Uterus (tissue), 4 donors: ENCODE measurements around the gene COX4I1. TPM values are rescaled to one million over a fixed set of nuclear protein-coding genes. Genes with fewer than 3 reads are reported as not detected.
A peak's percentile ranks its signal among the peaks of the same experiment; 100 is the strongest.
"Not testable (repeated sequence)": the region's sequence is repeated elsewhere in the genome, so short reads cannot be mapped to it uniquely, and the experiment has no call there.

ENCODE experiments used
- DNase-seq, 2 donors: peaks; one replicate each; pipeline ENCODE4 v3.0.0-alpha.2; 2019 to 2020
- H3K27ac ChIP-seq, 2 donors: fragments of 200-600 bp; sonication (generic); 1 replicate in 1 of 2; 2 replicates in 1 of 2; pipeline ENCODE4 v1.5.1; 2016 to 2018
- H3K27me3 ChIP-seq, 2 donors: fragments of 200-600 bp; sonication (generic); one replicate each; pipeline ENCODE4 v1.5.1; 2018 to 2019; ENCODE audit warnings: control low read depth in 1 of 2
- H3K36me3 ChIP-seq, 2 donors: fragments of 200-600 bp; sonication (generic); one replicate each; pipeline ENCODE4 v1.5.1; 2019; ENCODE audit warnings: control low read depth in 1 of 2
- H3K4me1 ChIP-seq, 2 donors: fragments of 200-600 bp; sonication (generic); one replicate each; pipeline ENCODE4 v1.5.1; 2018 to 2019; ENCODE audit warnings: control low read depth in 1 of 2
- H3K4me3 ChIP-seq, 2 donors: fragments of 200-600 bp; sonication (generic); 1 replicate in 1 of 2; 2 replicates in 1 of 2; pipeline ENCODE4 v1.5.1; 2018 to 2019; ENCODE audit warnings: mild to moderate bottlenecking in 1 of 2
- H3K9me3 ChIP-seq, 2 donors: fragments of 200-600 bp; sonication (generic); one replicate each; pipeline ENCODE4 v1.5.1; 2019; ENCODE audit warnings: control low read depth in 1 of 2
- CTCF ChIP-seq, 4 experiments: fragments of 200-600 bp in 2 of 4; fragments of 450-650 bp in 2 of 4; sonication (generic) in 2 of 4; IDR thresholded peaks; one replicate each; pipeline ENCODE4 v1.5.1; 2016 to 2019; ENCODE audit warnings: antibody characterized with exemption in 4 of 4, mild to moderate bottlenecking in 2 of 4, moderate library complexity in 1 of 4
- POLR2A ChIP-seq, 2 donors: fragments of 450-650 bp; IDR thresholded peaks; one replicate each; pipeline ENCODE4 v1.6.1; 2016; ENCODE audit warnings: antibody characterized with exemption in 2 of 2, mild to moderate bottlenecking in 1 of 2, moderate library complexity in 1 of 2
- intact Hi-C: fragments of 100-400 bp; cut with DNase I; formaldehyde crosslinking; loops from one replicate; pipeline ENCODE4 v1.15.1; 2023; ENCODE audit warnings: low total_unique reads
- total RNA-seq, 4 donors: library from RNA; depleted of rRNA in 3 of 4; stranded (reverse); fragments of >200 nt in 3 of 4; gene quantifications; one replicate each; pipeline versions ENCODE4 v1.1.0 to v1.2.4, GENCODE V29; 2014 to 2023
- donor health status: DM: yes; HTN: yes; CAD: no.

Gene COX4I1
- total RNA-seq, 4 donors from 2014 or later: 199 to 836 (median 287) TPM

- DNase-seq: no peak
- Histone ChIP-seq H3K4me1 (no peaks in the 10 kb centered on the region), H3K36me3 (no peaks in the 10 kb centered on the region), H3K27me3 (no peaks in the 10 kb centered on the region), H3K27ac (no peak overlapping the region), H3K9me3 (no peaks in the 10 kb centered on the region), H3K4me3 (no peak overlapping the region)
- TF ChIP-seq CTCF (IDR thresholded peaks at IDR 0.05): no peak
- TF ChIP-seq POLR2A (IDR thresholded peaks at IDR 0.05): no peak
- intact Hi-C loops: no loop called here
Observed at GRCh38 chr16:85816159-85816558, 16.7 kb downstream of the COX4I1 start.

- intact Hi-C loops, DNase-seq, H3K27ac ChIP-seq: not testable (repeated sequence)
Observed at GRCh38 chr16:85817195-85817594, 17.7 kb downstream of the COX4I1 start.

GRCh38 chr16:85819245-85819644 is 19.8 kb downstream of the COX4I1 start:
- no peaks in the 10 kb centered on the region for H3K9me3 ChIP-seq
- intact Hi-C loops: no loop called here
- no peak overlapping the region for H3K4me3 ChIP-seq
- DNase-seq: peak; percentile 40 to 42
- H3K27ac ChIP-seq: no peak overlapping the region
- H3K4me1 ChIP-seq: no peaks in the 10 kb centered on the region
- TF ChIP-seq CTCF (IDR thresholded peaks at IDR 0.05) (peak; percentile 15 to 48 (median 23)), POLR2A (IDR thresholded peaks at IDR 0.05) (no peak)
- no peaks in the 10 kb centered on the region for H3K27me3 ChIP-seq
- H3K36me3 ChIP-seq: no peaks in the 10 kb centered on the region

More at GRCh38 chr16:85817195-85817594, 17.7 kb downstream of the COX4I1 start:
- not testable (repeated sequence) for H3K4me3 ChIP-seq, H3K27me3 ChIP-seq, H3K9me3 ChIP-seq, H3K4me1 ChIP-seq, H3K36me3 ChIP-seq

GRCh38 chr16:85819771-85820170 is 20.3 kb downstream of the COX4I1 start:
- H3K4me3 ChIP-seq: no peak overlapping the region
- intact Hi-C loops: loop anchor here (5.0 kb wide), 1 partner anchor 198 kb away; no protein-coding TSS in a partner anchor
- DNase-seq: no peak
- H3K4me1 ChIP-seq: no peaks in the 10 kb centered on the region
- H3K27ac ChIP-seq: no peak overlapping the region
- no peaks in the 10 kb centered on the region for H3K27me3 ChIP-seq
- no peaks in the 10 kb centered on the region for H3K36me3 ChIP-seq
- no peak for TF ChIP-seq CTCF (IDR thresholded peaks at IDR 0.05)
- no peak for TF ChIP-seq POLR2A (IDR thresholded peaks at IDR 0.05)
- H3K9me3 ChIP-seq: no peaks in the 10 kb centered on the region

GRCh38 chr16:85820604-85821372 is 21.3 kb downstream of the COX4I1 start:
- H3K27me3 ChIP-seq: no peaks in the 10 kb centered on the region
- no peak for DNase-seq
- H3K4me1 ChIP-seq: no peaks in the 10 kb centered on the region
- H3K4me3 ChIP-seq: no peak overlapping the region
- TF ChIP-seq CTCF (IDR thresholded peaks at IDR 0.05) (no peak), POLR2A (IDR thresholded peaks at IDR 0.05) (no peak)
- intact Hi-C loops: loop anchor here (5.0 kb wide), 1 partner anchor 197 kb away; no protein-coding TSS in a partner anchor
- H3K27ac ChIP-seq: no peak overlapping the region
- H3K36me3 ChIP-seq: no peaks in the 10 kb centered on the region
- no peaks in the 10 kb centered on the region for H3K9me3 ChIP-seq
